DOHH2 (cell line): ENCODE data around the gene ROBO1.

Experiments
- H3F3A ChIP-seq: fragments of 200-600 bp; sonication (generic), shearing (Covaris generic); 2 replicates; pipeline ENCODE4 v1.6.0; 2016; ENCODE audit warnings: antibody characterized with exemption, mild to moderate bottlenecking; ENCODE audit not compliant: control insufficient read depth, insufficient read depth
- H3K27ac ChIP-seq: fragments of 200-600 bp; sonication (generic); 2 replicates; pipeline ENCODE4 v1.5.1; 2014; ENCODE audit warnings: low read depth, mild to moderate bottlenecking, low read length, moderate library complexity
- H3K27me3 ChIP-seq: fragments of 200-600 bp; sonication (generic); 2 replicates; pipeline ENCODE4 v1.6.1; 2014; ENCODE audit warnings: mild to moderate bottlenecking, low read length, mixed read lengths; ENCODE audit not compliant: control insufficient read depth
- H3K36me3 ChIP-seq: fragments of 200-600 bp; sonication (generic); 2 replicates; pipeline ENCODE4 v1.6.1; 2014; ENCODE audit warnings: mild to moderate bottlenecking, low read length, moderate library complexity, mixed read lengths; ENCODE audit not compliant: control insufficient read depth
- H3K4me1 ChIP-seq: fragments of 200-600 bp; sonication (generic); 2 replicates; pipeline ENCODE4 v1.6.1; 2014; ENCODE audit warnings: mild to moderate bottlenecking, low read length, mixed read lengths; ENCODE audit not compliant: control insufficient read depth
- H3K4me2 ChIP-seq: fragments of 200-600 bp; sonication (generic); 2 replicates; pipeline ENCODE4 v1.6.0; 2014; ENCODE audit warnings: mild to moderate bottlenecking, low read length, moderate library complexity
- H3K4me3 ChIP-seq: fragments of 200-600 bp; sonication (generic); 2 replicates; pipeline ENCODE4 v1.5.1; 2014; ENCODE audit warnings: mild to moderate bottlenecking, low read length, mixed read lengths
- H3K79me2 ChIP-seq: fragments of 200-600 bp; sonication (generic); 2 replicates; pipeline ENCODE4 v1.6.1; 2014; ENCODE audit warnings: mild to moderate bottlenecking, low read length, mixed read lengths; ENCODE audit not compliant: control insufficient read depth
- H3K9me2 ChIP-seq: fragments of 200-600 bp; sonication (generic); replicated peaks from 2 replicates; pipeline ENCODE4 v1.6.1; 2014; ENCODE audit warnings: mild to moderate bottlenecking, low read length, mixed read lengths; ENCODE audit not compliant: control insufficient read depth
- H3K9me3 ChIP-seq: fragments of 200-600 bp; sonication (generic); 2 replicates; pipeline ENCODE4 v1.6.1; 2014; ENCODE audit warnings: antibody characterized with exemption, low read length, mixed read lengths; ENCODE audit not compliant: control insufficient read depth, insufficient read depth
- H4K20me1 ChIP-seq: fragments of 200-600 bp; sonication (generic); 2 replicates; pipeline ENCODE4 v1.6.0; 2014; ENCODE audit warnings: low read depth, mild to moderate bottlenecking, antibody characterized with exemption, low read length, moderate library complexity; ENCODE audit not compliant: control insufficient read depth, insufficient read depth
- CTCF ChIP-seq: fragments of 200-600 bp; sonication (generic); IDR thresholded peaks from one replicate; pipeline ENCODE4 v1.5.1; 2014; ENCODE audit warnings: antibody characterized with exemption, mild to moderate bottlenecking, low read depth, low read length; ENCODE audit not compliant: poor library complexity, severe bottlenecking
- EZH2phosphoT487 ChIP-seq: fragments of 200-600 bp; sonication (generic); IDR thresholded peaks from 2 replicates; pipeline ENCODE4 v1.6.1; 2017; ENCODE audit warnings: borderline replicate concordance, mild to moderate bottlenecking, antibody characterized with exemption, low read length, moderate library complexity, mixed read lengths

Gene ROBO1

GRCh38 chr3:78621061-78621716 is 1146.6 kb downstream of the ROBO1 start:
- Histone ChIP-seq H3K36me3 (no peaks in the 10 kb centered on the region), H3K79me2 (no peaks in the 10 kb centered on the region), H3K27me3 (no peaks in the 10 kb centered on the region), H3K9me2 (no peaks in the 10 kb centered on the region), H3K9me3 (no peaks in the 10 kb centered on the region), H3K4me3 (no peak overlapping the region), H3K4me2 (no peak overlapping the region), H3F3A (no peaks in the 10 kb centered on the region), H3K4me1 (no peaks in the 10 kb centered on the region), H3K27ac (no peak overlapping the region), H4K20me1 (no peaks in the 10 kb centered on the region)
- TF ChIP-seq CTCF (no peak), EZH2phosphoT487 (no peak)

GRCh38 chr3:78614486-78614885 is 1153.3 kb downstream of the ROBO1 start:
- Histone ChIP-seq H4K20me1 (no peaks in the 10 kb centered on the region), H3K36me3 (no peaks in the 10 kb centered on the region), H3K27me3 (no peaks in the 10 kb centered on the region), H3K9me2 (no peaks in the 10 kb centered on the region), H3K4me3 (no peak overlapping the region), H3K9me3 (no peaks in the 10 kb centered on the region), H3K79me2 (no peaks in the 10 kb centered on the region), H3K4me2 (no peak overlapping the region), H3K27ac (no peak overlapping the region), H3F3A (no peaks in the 10 kb centered on the region), H3K4me1 (no peaks in the 10 kb centered on the region)
- no peak for TF ChIP-seq CTCF
- TF ChIP-seq EZH2phosphoT487 = no peak

GRCh38 chr3:78613421-78613879 is 1154.3 kb downstream of the ROBO1 start:
- H3K36me3 ChIP-seq = no peaks in the 10 kb centered on the region
- H4K20me1 ChIP-seq = no peaks in the 10 kb centered on the region
- TF ChIP-seq EZH2phosphoT487 (no peak), CTCF (no peak)

More at GRCh38 chr3:78613421-78613879, 1154.3 kb downstream of the ROBO1 start:
- Histone ChIP-seq H3K9me3 (no peaks in the 10 kb centered on the region), H3K27me3 (no peaks in the 10 kb centered on the region), H3K4me3 (no peak overlapping the region), H3K9me2 (no peaks in the 10 kb centered on the region), H3F3A (no peaks in the 10 kb centered on the region), H3K4me2 (no peak overlapping the region), H3K4me1 (no peaks in the 10 kb centered on the region), H3K79me2 (no peaks in the 10 kb centered on the region), H3K27ac (no peak overlapping the region)
